HG02938 (cell line): Measurements from ENCODE around the gene TKT.
"Not testable (repeated sequence)": the region's sequence is repeated elsewhere in the genome, so short reads cannot be mapped to it uniquely, and the experiment has no call there.

ENCODE experiments used
- ATAC-seq: cut with Tn5 transposase; IDR thresholded peaks from one replicate; pipeline ENCODE4 v1.9.1; 2021; ENCODE audit warnings: mild to moderate bottlenecking, moderate library complexity; ENCODE audit not compliant: unreplicated experiment

The TKT gene

DNA sequence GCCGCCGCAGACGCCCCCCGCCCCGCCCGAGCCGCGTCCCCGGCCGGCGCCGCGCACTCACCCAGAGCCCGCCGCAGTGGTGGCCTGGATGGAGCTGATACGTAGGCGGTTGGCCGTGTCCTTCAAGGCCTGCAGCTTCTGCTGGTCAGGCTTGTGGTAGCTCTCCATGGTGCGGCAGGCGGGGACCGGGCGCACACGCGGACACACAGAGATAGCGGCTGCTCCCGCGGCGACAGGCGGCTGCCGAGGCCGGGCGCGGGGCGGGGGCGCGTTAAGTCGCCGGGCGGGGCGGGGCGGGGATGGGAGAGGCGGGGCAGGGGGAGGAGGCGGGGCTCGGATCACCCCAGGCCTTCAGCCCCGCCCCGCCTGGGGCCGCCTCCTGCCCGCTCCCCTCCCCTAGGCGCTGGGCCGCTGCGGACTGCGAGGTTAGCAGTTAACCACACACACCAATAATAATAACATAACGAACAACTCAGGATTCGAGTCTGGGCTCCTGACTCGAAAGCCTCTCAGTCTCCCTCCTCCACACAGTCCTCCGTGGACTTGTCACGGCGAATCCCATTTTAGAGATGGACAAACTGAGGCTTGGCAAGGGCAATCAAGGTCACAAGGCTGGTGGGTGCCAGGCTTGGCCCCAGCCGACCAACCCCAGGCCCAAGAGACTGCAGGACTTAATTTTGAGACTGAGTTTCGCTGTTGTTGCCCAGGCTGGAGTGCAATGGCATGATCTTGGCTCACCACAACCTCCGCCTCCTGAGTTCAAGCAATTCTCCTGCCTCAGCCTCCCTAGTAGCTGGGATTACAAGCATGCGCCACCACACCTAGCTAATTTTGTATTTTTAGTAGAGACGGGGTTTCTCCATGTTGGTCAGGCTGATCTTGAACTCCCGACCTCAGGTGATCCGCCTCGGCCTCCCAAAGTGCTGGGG lies at the start of gene TKT:
Gene TKT (minus strand): TSS at position 248 of the 929 bp plus-strand sequence. CDS start 80 bp downstream, at position 168.
- peak; percentile 47 for ATAC-seq

DNA sequence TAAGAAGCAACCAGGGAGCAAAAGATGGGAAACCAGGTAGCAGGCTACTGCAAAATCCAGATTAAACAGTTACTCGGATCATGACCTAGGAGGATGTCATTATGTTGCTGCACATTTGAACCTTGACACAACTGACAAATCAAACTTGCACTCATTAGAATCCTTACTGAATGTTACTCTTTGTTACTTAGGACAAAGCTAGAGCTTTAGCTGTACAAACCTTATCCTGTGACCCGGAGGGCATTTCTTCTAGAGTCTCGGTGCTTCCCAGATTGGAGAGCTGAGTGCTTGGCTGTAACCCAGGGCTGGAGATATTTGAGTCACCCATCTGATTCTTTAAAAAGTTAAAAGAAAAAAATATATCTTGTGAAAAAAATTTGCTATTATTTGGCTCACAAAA lies 48.1 kb upstream of the TKT start:
- no peak for ATAC-seq

- ATAC-seq, result no peak
Measured at GRCh38 chr3:53303549-53303948, 47.7 kb upstream of the TKT start.

DNA sequence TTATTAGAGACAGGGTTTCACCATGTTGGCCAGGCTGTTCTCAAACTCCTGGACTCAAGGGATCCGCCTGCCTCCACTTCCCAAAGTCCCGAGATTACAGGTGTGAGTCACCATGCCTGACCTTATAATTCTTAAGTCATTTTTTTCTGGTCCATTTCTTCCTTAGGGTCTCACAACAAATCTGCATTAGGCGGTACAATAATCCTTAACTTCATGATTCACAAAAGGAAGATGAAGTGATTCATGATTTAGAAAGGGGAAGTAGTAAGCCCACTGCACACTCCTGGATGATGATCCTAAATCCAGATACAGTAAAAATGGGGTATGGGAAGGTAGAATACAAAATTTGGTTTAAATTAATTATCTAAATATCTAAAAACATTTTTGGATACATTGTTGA lies 45.0 kb upstream of the TKT start:
- ATAC-seq, result no peak

- peak; percentile 62 for ATAC-seq
Measured at GRCh38 chr3:53299611-53300023, 43.8 kb upstream of the TKT start.

GRCh38 chr3:53295410-53295809 lies 39.6 kb upstream of the TKT start:
- no peak for ATAC-seq

- no peak for ATAC-seq
Measured at GRCh38 chr3:53293867-53294266, 38.0 kb upstream of the TKT start.

DNA sequence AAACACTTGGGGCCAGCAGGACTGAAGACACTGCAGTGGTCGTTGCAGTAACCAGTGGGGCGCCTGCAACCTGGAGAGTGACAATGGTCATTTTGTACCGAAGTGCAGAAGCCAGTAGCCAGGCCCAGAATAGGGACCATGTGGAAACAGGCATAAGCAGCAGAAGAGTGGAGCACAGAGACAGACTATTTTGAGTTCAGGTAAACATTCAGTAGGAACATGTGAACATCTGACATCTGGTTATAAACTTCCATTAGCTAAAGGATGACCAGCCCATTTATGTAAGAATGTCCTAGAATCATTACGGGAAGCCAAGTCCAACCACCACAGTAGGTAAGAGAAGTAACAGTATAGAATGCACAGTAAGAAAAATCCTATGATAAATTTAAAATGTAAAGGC lies 32.4 kb upstream of the TKT start:
- ATAC-seq, result no peak

- no peak for ATAC-seq
Measured at GRCh38 chr3:53287131-53287629, 31.4 kb upstream of the TKT start.

GRCh38 chr3:53286727-53287126 lies 30.9 kb upstream of the TKT start:
- no peak for ATAC-seq

DNA sequence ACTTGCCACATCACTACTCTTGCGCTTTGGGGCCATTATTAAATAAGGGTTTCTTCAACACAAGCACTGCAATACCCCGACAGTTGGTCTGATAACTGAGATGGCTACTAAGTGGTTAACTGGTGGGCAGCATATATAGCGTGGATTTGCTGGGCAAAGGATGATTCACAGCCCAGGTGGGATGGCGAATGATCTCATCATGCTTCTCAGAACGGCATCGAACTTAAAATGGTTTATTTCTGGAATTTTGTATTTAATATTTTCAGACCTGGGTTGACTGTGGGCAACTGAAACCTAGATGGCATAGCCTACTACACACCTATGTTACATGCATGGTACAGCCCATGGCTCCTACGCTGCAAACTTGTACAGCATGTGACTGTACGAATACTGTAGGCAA lies 26.8 kb upstream of the TKT start:
- ATAC-seq, result no peak

DNA sequence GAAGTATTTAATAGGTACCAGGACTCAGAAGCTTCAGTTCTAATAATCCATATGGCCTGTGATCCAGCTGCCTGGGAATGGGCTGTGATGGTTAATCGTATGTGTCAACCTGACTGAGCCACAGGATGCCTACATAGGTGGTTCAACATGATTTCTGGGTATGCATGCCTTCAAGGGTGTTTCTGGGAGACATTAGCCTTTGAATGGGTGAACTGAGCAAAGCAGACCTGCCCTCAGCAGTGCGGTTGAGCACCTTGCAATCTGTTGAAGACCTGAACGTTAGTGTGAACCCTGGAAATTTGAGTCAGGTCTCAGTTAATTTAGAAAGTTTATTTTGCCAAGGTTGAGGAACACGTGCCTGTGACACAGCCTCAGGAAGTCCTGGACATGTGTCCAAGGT lies 22.8 kb upstream of the TKT start:
- no peak for ATAC-seq

- ATAC-seq, result no peak
Measured at GRCh38 chr3:53274938-53275605, 19.2 kb upstream of the TKT start.

DNA sequence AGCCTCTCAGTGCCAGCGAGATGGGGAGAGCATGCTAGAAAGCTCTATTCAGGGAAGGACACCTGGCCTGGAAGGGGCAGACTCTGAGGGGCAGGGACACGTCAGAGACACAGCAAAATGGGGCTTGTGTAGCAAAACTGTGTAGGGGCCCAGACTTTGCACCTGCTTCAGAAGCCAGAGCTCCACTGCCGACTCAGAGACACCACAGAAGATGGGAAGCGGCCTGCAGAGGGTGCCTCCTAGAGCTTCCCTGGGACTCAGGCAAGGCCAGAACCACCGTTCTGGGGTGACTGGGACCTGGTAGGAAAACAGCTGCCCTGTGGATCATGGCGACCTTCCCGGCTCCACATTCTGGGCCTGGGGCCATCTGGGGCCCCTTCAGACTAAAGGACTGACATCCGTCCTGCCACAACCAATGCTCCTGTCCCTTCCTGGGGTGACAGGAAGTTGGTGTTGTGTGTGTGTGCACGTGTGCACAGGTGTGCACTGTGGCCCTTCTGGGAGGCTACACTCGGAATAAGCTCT lies 17.4 kb upstream of the TKT start:
- no peak for ATAC-seq

DNA sequence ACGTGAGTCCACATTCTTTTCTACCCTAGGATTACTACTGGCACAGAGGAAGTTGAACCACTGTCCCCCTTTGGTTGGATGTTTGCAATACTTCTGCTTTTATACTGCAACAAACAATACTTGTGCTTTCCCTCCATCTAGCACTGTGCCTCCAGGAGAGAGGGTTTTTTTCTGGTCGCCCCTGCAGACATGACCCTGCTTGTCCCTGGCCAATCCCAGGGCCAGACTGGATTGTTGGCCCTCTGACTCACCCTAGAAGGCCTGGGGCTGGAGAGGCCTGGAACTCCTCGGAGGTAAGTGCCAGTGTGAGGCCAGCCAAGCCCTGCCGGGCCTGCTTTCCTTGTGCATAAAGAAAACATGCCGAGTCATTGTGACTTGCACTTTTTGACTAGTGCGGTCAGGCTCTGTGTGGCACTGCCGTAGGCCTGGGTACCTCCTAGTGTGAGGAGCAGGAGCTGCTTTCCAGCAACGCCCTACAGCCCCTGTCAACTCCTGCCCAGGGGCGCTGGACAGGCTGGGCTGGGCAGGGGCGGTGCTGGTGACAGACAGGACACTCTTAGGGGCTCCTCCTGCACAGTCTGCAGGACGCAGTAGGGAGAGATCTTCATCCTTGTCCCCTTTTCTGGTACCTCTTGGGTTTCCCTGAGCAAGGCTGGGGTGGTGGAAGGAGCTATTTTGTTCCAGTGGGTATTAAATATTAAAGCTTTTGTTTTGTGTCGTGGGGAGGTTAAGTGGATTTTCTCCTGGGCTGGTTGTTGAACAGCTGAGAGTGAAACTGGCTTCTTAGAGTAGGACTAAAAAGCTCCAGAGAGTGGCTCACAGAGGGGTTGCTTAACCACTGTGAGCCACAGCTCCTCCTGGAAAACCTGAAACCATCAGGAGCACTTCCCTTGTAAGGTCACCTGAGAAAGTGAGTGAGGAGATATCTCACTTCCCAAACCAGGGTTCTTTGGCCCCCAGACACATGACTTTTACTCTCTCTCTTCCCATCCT lies 14.4 kb upstream of the TKT start:
- ATAC-seq, result no peak

- not testable (repeated sequence) for ATAC-seq
Measured at GRCh38 chr3:53269193-53269592, 13.4 kb upstream of the TKT start.

DNA sequence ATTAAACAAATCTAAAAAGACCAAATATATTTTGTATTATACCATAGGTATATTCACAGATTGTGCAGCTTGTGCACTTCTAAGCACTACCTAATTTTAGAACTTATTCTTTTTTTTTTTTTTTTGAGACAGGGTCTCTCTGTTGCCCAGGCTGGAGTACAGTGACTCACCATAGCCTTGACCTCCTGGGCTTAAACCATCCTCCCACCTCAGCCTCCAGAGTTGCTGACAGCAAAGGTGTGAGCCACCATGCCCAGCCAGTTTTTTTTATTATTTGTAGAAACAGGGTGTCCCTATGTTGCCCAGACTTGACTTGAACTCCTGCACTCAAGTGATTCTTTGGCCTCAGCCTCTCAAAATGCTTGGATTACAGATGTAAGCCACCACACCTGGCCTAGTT lies 11.9 kb upstream of the TKT start:
- no peak for ATAC-seq

- ATAC-seq, result no peak
Measured at GRCh38 chr3:53264718-53265117, 8.9 kb upstream of the TKT start.

DNA sequence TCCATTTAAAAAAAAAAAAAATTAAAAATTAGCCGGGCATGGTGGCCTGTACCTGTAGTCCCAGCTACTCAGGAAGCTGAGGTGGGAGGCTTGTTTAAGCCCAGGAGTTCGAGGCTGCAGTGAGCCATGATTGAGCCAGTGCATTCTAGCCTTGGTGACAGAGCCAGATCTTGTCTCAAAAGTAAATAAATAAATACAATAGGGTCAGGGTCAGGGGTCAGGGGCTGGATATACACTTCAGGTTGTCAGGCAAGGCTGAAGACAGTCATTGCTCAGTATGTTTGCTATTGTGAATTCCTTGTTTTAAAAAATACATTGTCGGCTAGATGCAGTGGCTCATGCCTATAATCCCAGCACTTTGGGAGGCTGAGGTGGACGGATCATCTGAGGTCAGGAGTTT lies 8.1 kb upstream of the TKT start:
- ATAC-seq, result no peak

- ATAC-seq, result no peak
Measured at GRCh38 chr3:53261712-53262111, 5.9 kb upstream of the TKT start.
